IPS-18c (cell line): ENCODE data around the gene FEN1.

Source experiments
- H3K4me3 ChIP-seq: 2 replicates; pipeline ENCODE4 v1.7.0; 2013; ENCODE audit warnings: low read depth, mild to moderate bottlenecking, low read length, moderate library complexity; ENCODE audit not compliant: insufficient read depth
- H3K9me3 ChIP-seq: one replicate; pipeline ENCODE4 v1.6.1; 2013; ENCODE audit warnings: mild to moderate bottlenecking, low read length, moderate library complexity; ENCODE audit not compliant: control insufficient read depth, insufficient read depth

FEN1 gene

GRCh38 chr11:61782299-61782698 lies 10.4 kb upstream of the FEN1 start:
- no peak overlapping the region for H3K4me3 ChIP-seq
- no peaks in the 10 kb centered on the region for H3K9me3 ChIP-seq

GRCh38 chr11:61782841-61783240 lies 9.9 kb upstream of the FEN1 start:
- Histone ChIP-seq H3K4me3 (no peak overlapping the region), H3K9me3 (no peaks in the 10 kb centered on the region)

DNA sequence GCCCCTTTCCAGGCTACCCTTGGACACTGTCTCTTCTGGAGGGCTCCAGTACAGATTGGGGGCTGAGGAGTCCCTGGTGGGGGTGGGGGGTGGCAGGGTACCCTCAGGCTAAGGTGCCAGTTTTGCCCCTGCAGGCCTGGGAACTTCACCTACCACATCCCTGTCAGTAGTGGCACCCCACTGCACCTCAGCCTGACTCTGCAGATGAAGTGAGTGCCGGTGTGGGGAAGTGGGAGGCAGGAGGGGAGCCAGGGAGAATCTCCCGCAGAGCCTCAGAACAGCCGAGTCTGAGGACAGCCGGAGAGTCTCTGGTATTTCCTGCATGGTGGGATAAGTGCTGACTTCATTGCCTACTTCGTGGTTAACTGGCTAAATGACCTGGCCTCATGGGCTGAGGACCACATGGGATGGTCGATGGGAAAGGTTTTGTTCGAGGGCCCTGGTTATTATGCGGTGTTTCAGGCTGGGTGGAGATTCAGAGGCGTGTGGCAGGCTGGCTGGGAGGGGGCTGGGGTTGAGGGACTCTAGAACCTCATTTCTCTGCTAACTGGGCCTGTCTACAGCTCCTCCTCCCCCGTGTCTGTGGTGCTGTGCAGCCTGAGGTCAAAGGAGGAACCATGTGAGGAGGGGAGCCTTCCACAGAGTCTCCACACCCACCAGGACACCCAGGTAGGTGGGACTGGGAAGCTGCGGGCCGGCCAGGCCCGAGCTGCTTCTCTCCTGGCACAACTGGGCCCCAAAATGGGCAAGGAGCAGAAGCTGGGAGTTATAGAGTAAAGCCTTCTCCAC lies 8.8 kb upstream of the FEN1 start:
- H3K4me3 ChIP-seq, result no peak overlapping the region
- no peaks in the 10 kb centered on the region for H3K9me3 ChIP-seq

- no peaks in the 10 kb centered on the region for H3K9me3 ChIP-seq
- no peak overlapping the region for H3K4me3 ChIP-seq
These were observed 8.3 kb upstream of the FEN1 start for GRCh38 chr11:61784506-61784805.

DNA sequence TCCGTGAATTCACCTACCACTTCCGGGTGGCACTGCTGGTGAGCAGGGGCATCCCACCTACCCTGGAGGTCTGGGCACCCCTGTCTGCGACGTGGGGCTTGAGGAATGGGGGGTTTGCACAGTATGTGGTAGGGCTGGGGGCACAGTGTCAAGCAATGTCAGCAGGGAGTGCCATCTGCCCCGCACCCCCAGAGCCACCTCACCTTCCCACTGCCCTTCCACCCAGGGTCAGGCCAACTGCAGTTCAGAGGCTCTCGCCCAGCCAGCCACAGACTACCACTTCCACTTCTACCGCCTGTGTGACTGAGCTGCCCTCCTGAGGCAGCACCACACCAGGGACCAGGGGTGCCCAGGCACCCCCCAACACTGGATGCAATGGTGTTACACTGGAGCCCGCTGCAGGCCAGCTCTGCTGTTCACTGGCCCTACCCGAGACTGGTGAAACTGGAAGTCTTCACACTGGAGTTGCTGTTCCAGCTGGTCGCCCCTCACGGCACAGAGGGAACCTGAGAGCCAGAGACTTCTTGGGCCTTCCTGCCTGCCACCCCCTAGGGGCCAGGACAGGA lies 6.8 kb upstream of the FEN1 start:
- no peak overlapping the region for H3K4me3 ChIP-seq
- H3K9me3 ChIP-seq, result no peaks in the 10 kb centered on the region

DNA sequence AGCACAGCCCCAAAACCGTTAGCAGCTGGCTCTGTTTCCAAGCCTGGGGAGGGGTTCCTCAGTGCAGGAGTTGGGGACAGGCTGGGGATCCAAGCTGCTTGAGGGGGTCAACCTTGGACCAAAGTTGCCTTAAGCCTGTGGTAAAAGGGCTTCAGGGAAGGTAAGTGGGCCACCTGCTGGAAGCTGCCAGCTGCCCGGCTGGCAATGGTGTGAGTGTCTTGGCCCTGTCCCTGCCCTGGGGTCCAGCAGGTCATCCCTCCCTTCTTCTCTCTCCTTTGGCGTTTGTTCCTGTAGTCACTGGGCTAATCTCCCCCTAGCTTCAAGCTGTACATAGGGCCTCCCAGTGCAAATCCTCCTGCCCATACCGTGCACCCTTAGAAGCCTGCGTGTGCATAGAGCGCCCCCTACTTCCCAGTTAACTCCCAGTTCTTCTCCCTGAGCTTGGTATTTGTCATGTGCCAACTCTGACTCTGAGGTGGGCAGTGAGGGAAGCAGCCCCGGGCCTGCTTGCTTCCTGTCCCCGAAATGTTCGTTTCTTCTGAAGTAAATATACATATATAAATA lies 4.7 kb upstream of the FEN1 start:
- no peaks in the 10 kb centered on the region for H3K9me3 ChIP-seq
- H3K4me3 ChIP-seq, result no peak overlapping the region

DNA sequence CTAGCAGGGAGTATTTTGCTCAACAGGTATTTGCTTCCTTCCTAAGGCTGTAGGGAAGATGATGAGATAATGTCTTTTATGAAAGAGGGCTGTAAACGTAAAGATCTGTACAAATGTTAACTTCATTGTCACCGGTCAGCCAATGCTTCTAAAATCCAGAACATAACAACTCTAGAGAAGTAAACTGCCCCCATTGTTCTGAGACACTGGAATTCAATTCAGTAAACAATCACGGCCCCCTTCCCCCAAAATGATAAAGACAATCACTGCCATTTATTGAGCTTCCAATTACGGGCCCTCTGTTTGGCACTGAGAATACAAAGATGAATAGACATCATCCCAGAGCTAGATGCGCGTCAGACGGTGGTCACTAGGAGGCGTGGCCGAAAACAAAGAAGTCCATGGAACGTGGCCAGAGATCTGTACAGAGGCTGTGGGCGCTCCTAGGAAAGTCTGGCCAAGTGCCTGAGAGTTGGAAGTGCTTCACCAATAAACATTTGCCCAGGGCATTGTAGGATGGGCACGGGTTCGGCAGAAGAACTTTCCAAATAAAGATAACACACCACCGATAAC lies 888 bp upstream of the FEN1 start:
- Histone ChIP-seq H3K9me3 (no peaks in the 10 kb centered on the region), H3K4me3 (peak overlapping the region; percentile 91)

- Histone ChIP-seq H3K9me3 (no peaks in the 10 kb centered on the region), H3K4me3 (peak overlapping the region; percentile 91)
These were observed 545 bp downstream of the FEN1 start for GRCh38 chr11:61793083-61793828.

DNA sequence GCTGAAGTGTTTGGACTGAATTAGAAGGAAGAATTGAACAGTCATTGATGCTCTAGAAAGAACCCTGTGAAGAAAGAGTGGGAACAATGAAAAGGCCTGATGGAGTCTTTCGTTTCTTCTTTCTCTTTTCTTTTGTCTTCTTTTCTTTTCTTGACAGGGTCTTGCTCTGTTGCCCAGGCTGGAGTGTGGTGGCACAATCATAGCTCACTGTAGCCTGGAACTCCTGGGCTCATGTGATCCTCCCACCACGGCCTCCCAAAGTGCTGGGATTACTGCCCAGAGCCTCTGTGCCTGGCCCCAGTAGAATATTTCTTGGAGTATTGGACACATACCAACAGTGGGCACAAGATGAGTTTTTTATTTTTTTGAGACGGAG lies 1.1 kb downstream of the FEN1 start:
- H3K4me3 ChIP-seq, result peak overlapping the region; percentile 91

DNA sequence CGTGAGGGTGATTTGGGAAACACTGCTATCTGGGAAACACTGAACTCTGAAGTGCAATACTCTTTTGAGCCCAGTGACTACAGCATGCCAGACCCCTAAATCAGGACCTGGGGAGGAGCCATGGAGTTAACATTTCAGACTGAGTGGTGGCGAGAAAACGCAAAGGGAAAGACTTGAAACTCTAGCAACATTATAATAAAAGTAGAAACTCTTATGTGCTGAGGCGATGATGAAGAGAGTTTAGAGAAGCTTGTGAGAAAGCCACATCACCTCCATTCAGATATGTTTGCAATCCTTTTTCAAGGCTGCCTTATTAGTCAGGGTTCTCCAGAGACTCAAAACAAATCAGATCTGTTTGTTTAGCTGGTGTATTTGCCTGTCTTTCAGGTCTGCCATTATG lies 1.9 kb downstream of the FEN1 start:
- Histone ChIP-seq H3K9me3 (no peaks in the 10 kb centered on the region), H3K4me3 (no peak overlapping the region)

More for the DNA sequence above, 1.1 kb downstream of the FEN1 start:
- no peaks in the 10 kb centered on the region for H3K9me3 ChIP-seq

DNA sequence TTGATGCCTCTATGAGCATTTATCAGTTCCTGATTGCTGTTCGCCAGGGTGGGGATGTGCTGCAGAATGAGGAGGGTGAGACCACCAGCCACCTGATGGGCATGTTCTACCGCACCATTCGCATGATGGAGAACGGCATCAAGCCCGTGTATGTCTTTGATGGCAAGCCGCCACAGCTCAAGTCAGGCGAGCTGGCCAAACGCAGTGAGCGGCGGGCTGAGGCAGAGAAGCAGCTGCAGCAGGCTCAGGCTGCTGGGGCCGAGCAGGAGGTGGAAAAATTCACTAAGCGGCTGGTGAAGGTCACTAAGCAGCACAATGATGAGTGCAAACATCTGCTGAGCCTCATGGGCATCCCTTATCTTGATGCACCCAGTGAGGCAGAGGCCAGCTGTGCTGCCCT lies 2.7 kb downstream of the FEN1 start:
- no peak overlapping the region for H3K4me3 ChIP-seq
- H3K9me3 ChIP-seq, result no peaks in the 10 kb centered on the region

DNA sequence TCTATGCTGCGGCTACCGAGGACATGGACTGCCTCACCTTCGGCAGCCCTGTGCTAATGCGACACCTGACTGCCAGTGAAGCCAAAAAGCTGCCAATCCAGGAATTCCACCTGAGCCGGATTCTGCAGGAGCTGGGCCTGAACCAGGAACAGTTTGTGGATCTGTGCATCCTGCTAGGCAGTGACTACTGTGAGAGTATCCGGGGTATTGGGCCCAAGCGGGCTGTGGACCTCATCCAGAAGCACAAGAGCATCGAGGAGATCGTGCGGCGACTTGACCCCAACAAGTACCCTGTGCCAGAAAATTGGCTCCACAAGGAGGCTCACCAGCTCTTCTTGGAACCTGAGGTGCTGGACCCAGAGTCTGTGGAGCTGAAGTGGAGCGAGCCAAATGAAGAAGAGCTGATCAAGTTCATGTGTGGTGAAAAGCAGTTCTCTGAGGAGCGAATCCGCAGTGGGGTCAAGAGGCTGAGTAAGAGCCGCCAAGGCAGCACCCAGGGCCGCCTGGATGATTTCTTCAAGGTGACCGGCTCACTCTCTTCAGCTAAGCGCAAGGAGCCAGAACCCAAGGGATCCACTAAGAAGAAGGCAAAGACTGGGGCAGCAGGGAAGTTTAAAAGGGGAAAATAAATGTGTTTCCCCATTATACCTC lies 3.3 kb downstream of the FEN1 start:
- Histone ChIP-seq H3K4me3 (no peak overlapping the region), H3K9me3 (no peaks in the 10 kb centered on the region)

DNA sequence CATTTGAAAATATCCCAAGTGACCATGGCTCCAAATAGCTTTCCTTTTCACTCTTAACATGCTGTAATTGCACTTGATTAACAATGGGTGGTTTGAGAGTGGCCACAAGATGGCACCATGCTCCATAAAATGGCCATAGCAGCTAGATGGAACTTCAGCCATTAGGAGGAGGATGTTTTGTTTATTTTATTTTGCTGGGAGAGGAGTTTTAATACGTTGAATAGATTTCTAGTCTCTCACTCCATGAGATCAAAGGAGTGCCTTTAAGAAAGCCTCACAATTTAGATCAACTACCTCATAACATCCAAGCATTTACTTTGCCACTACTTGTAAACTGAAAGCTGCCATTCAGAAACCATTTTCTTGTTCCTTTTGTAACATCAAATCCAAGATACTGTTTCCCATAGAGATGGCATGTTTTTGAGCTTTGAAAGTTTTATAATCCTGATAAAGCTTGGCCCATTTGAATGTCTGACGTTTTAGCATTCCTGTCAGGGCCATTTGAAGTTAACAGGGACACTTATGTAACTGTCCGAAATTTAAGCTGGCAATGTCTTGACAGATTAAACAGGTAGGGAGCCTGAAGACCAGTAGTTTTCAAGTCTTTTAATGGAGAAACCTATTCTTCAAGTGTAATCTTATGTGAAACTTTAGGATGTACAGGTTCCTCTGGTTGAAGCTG lies 4.7 kb downstream of the FEN1 start:
- no peaks in the 10 kb centered on the region for H3K9me3 ChIP-seq
- H3K4me3 ChIP-seq, result no peak overlapping the region

GRCh38 chr11:61799665-61800284 lies 7.1 kb downstream of the FEN1 start:
- H3K4me3 ChIP-seq, result no peak overlapping the region

GRCh38 chr11:61800331-61801281 lies 7.9 kb downstream of the FEN1 start:
- Histone ChIP-seq H3K4me3 (no peak overlapping the region), H3K9me3 (no peaks in the 10 kb centered on the region)

More at GRCh38 chr11:61799665-61800284, 7.1 kb downstream of the FEN1 start:
- no peaks in the 10 kb centered on the region for H3K9me3 ChIP-seq
